Epithelial cell of prostate (primary cell): ENCODE measurements around the gene BPTF.
A peak's percentile ranks its signal among the peaks of the same experiment; 100 is the strongest.
"Not testable (repeated sequence)": the region's sequence is repeated elsewhere in the genome, so short reads cannot be mapped to it uniquely, and the experiment has no call there.

Source experiments
- DNase-seq: peaks from one replicate; pipeline ENCODE4 v3.0.0-alpha.2; 2011; ENCODE audit warnings: low read depth, low spot score
- H3K27ac ChIP-seq: fragments of 450-650 bp; 2 replicates; pipeline ENCODE4 v1.5.1; 2017; ENCODE audit warnings: mild to moderate bottlenecking

The BPTF gene, protein sequence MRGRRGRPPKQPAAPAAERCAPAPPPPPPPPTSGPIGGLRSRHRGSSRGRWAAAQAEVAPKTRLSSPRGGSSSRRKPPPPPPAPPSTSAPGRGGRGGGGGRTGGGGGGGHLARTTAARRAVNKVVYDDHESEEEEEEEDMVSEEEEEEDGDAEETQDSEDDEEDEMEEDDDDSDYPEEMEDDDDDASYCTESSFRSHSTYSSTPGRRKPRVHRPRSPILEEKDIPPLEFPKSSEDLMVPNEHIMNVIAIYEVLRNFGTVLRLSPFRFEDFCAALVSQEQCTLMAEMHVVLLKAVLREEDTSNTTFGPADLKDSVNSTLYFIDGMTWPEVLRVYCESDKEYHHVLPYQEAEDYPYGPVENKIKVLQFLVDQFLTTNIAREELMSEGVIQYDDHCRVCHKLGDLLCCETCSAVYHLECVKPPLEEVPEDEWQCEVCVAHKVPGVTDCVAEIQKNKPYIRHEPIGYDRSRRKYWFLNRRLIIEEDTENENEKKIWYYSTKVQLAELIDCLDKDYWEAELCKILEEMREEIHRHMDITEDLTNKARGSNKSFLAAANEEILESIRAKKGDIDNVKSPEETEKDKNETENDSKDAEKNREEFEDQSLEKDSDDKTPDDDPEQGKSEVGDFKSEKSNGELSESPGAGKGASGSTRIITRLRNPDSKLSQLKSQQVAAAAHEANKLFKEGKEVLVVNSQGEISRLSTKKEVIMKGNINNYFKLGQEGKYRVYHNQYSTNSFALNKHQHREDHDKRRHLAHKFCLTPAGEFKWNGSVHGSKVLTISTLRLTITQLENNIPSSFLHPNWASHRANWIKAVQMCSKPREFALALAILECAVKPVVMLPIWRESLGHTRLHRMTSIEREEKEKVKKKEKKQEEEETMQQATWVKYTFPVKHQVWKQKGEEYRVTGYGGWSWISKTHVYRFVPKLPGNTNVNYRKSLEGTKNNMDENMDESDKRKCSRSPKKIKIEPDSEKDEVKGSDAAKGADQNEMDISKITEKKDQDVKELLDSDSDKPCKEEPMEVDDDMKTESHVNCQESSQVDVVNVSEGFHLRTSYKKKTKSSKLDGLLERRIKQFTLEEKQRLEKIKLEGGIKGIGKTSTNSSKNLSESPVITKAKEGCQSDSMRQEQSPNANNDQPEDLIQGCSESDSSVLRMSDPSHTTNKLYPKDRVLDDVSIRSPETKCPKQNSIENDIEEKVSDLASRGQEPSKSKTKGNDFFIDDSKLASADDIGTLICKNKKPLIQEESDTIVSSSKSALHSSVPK (N-terminal part only)

GRCh38 chr17:67824735-67825626, at the start of gene BPTF:
TSS of gene BPTF (plus strand) at chr17:67825503. CDS start at chr17:67825725, 222 bp downstream.
- DNase-seq: peak; percentile 43
- peak within 1 kb of the TSS; percentile 72 for H3K27ac ChIP-seq

DNA sequence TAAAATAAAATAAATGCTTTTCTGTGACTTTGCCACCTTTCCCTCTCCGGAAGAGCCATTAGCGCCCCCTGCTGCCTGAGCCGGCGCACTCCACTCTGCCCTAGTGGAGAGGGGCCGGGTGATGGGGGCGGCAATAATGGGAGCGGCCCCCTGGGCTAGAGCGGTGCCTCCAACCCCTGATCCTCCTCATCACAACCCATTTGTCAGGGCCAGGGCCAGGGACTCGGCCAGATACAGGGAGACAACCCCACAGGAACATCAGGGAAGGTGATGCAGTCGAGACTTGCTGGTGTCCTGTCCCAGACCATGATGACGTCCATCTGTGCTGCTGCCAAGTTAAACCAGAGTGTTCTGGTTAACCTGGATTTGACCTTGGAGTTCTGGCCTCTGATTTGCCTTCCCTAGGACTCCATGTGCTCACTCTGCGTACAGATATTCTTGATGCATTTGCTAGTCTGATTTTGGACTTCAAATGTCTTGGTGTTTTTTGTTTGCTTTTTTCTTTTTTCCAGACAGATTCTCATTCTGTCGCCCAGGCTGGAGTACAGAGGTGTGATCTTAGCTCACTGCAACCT, 46.1 kb upstream of the BPTF start:
- no peak for DNase-seq
- no peak overlapping the region for H3K27ac ChIP-seq

- no peak overlapping the region for H3K27ac ChIP-seq
- no peak for DNase-seq
Observed at GRCh38 chr17:67784364-67785121, 40.8 kb upstream of the BPTF start.

- no peak for DNase-seq
- no peak overlapping the region for H3K27ac ChIP-seq
Observed at GRCh38 chr17:67785122-67785477, 40.2 kb upstream of the BPTF start.

- no peak for DNase-seq
- H3K27ac ChIP-seq: no peak overlapping the region
Observed at GRCh38 chr17:67785504-67785903, 39.8 kb upstream of the BPTF start.

GRCh38 chr17:67800495-67800928, 24.8 kb upstream of the BPTF start:
- no peak for DNase-seq
- no peak overlapping the region for H3K27ac ChIP-seq

- no peak for DNase-seq
- H3K27ac ChIP-seq: no peak overlapping the region
Observed at GRCh38 chr17:67801626-67802175, 23.6 kb upstream of the BPTF start.

GRCh38 chr17:67810464-67810863, 14.8 kb upstream of the BPTF start:
- DNase-seq: no peak
- H3K27ac ChIP-seq: peak overlapping the region; percentile 17

GRCh38 chr17:67812380-67812779, 12.9 kb upstream of the BPTF start:
- not testable (repeated sequence) for H3K27ac ChIP-seq, DNase-seq

- no peak overlapping the region for H3K27ac ChIP-seq
- no peak for DNase-seq
Observed at GRCh38 chr17:67813803-67814180, 11.5 kb upstream of the BPTF start.

GRCh38 chr17:67818110-67819002, 6.9 kb upstream of the BPTF start:
- H3K27ac ChIP-seq: no peak overlapping the region
- DNase-seq: no peak

- no peak for DNase-seq
- no peak overlapping the region for H3K27ac ChIP-seq
Observed at GRCh38 chr17:67819722-67820121, 5.6 kb upstream of the BPTF start.

DNA sequence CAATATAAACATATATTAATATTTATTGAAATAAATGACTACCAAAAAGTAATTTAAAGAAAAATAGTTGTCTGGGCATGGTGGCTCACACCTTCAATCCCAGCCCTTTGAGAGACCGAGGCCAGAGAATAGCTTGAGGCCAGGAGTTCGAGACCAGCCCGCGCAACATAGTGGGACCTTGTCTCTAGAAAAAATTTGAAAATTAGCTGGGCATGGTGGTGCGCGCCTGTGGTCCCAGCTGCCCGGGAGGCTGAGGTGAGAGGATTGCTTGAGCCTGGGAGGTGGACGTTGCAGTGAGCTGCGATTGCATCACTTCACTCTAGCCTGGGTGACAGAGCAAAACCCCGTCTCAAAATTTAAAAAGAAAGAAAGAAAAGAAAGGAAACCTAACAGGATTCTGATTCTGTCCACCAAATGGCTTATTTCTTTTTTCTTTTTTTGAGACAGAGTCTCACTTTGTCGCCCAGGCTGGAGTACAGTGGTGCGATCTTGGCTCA, 3.4 kb upstream of the BPTF start:
- no peak overlapping the region for H3K27ac ChIP-seq
- DNase-seq: no peak

DNA sequence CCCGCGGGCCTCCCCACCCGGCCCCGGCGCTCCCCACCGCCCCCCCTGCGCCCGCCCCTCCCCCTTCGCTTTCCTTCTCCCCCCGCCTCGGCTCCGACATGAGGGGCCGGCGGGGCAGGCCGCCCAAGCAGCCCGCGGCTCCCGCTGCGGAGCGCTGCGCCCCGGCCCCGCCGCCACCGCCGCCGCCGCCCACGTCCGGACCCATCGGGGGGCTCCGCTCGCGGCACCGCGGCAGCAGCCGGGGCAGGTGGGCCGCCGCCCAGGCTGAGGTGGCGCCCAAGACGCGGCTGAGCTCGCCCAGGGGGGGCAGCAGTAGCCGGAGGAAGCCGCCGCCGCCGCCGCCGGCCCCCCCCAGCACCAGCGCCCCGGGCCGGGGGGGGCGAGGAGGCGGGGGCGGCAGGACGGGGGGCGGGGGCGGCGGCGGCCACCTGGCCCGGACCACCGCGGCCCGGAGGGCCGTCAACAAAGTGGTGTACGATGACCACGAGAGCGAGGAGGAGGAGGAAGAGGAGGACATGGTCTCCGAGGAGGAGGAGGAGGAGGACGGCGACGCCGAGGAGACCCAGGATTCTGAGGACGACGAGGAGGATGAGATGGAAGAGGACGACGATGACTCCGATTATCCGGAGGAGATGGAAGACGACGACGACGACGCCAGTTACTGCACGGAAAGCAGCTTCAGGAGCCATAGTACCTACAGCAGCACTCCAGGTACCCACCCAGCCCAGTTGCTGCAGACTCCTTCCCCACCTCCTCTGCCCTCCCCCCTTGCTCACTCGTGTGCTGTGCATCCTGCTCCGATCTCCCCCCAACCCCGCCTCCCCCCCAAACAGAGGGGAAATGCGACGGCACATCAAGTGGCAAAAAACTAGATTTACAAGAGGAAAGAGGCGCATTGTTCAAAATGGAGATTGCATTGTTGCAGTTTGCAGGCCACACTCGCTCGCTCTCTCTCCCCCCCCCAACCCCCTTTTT, 611 bp downstream of the BPTF start:
- DNase-seq: not testable (repeated sequence)
- peak overlapping the region; percentile 72 for H3K27ac ChIP-seq

DNA sequence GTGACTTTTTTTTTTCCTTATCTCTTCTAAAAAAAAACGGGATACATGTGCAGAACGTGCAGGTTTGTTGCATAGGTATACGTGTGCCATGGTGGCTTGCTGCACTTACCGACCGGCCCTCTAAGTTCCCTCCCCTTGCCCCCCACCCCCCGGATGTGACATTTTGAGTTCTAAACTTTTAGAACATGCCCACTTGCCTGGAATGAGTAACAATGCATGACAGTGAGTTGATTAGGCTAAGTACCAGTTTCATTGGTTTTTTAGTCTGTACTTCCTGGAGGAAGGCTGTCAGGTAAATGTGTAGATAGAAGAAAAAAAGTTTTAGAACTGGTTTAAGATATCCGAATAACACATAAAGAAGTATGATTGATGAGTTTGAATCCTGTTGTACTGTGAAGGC, 4.0 kb downstream of the BPTF start:
- no peak for DNase-seq
- peak overlapping the region; percentile 3 for H3K27ac ChIP-seq

DNA sequence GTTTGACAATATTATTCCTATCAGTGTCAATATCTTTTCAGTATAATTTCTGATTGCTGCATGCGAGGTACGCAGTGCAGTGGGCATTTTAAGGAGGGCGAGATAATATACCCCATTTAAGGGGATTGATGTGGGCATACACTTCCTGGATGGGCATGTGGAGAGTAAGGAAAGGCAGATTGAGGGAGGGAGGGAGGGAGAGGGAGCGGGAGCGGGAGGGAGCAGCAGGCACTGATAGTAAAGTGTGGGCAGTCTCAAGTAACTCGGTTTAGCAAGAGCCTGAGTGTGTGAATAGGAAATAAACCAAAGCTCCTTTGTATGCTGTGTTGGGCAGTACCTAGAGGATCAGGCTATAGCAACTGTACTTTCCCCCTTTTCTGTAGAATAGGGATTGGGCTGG, 5.1 kb downstream of the BPTF start:
- peak overlapping the region; percentile 29 for H3K27ac ChIP-seq
- DNase-seq: no peak
